Dedifferentiated amniotic fluid mesenchymal stem cell (primary cell): ENCODE measurements around the gene C1orf53.

Source experiments
- DNase-seq: peaks from one replicate; pipeline ENCODE4 v3.0.0-alpha.2; 2016; ENCODE audit errors: extremely low spot score

Gene C1orf53

DNA sequence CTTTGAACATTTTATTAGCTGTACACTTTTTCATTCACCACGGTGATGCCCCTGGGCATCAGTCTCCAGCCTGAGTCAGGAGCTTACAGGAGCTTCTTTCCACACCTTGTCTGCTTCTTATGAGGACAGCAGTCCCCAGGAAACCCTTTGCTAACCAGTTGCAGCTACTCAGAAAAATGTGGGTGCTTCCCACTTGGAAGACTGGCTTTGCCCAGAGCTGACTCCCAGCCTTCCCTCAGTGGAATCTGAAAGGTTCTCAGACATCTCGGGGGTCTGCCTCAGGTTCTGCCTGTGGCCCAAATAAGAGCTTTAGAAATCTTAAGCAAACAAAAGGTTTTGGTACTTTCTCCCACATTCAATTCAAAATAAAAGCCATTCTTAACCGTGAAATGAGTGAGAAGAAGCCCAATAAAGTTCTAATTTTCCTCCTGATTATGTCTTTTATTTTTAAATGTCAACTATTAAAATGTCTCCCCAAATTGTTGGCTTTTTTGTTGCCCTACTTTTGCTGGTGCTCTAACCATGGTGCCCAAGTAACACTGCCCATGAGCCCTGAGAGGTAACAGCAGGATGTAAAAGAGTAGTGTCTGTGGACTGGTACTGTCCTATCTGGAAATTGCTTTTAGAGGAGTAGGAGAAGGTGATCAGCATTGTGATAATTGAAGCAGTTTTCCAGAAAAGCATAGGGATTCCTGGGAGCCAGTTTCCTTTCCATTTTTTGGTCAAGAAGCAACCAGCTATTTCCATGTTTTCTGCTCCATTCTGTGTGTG is 5.6 kb downstream of the C1orf53 start:
- no peak for DNase-seq

DNA sequence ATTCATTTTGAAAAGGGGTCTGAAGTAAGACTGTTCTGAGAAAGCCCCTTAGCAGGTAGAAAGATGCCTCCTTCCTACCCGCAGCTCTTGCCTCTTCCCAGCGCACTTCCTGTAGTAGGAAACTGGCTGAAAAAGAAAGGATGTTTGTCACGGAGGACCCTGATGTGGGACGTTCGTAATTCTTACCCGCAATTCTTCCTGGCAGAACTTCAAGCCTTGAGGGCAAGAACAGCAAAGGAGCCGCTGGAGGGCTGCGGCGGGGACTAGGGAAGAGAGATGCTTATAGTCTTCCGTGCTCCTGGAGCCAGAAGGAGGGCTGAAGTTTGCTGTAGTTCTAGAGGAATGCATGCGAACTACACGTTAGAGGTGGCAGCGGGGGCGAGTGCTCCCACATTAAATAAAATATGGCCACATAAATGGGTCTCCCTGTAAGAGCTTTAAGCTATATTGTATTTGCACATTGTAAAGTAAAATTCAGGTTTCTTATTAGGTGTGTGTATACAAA is 6.3 kb downstream of the C1orf53 start:
- DNase-seq: no peak

DNA sequence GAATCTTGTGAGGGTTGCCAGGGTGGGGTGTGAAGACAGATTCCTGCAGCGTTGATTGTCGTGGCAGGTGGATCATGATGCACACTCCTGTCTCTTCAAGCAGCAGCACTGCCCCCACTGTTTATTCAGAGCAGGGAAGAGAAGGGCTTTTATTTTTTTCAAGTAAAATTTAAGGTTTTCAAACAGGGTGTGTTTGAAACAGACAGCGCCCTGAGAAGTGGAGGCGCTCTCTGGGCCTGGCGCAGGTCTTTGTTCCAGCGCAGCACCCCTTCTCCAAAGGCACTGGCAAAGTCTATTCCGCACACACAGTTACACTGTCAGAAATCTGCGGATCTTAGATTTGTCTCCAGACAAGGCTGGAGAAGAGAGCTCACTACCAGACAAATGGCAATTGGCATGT is 7.0 kb downstream of the C1orf53 start:
- DNase-seq: no peak

DNA sequence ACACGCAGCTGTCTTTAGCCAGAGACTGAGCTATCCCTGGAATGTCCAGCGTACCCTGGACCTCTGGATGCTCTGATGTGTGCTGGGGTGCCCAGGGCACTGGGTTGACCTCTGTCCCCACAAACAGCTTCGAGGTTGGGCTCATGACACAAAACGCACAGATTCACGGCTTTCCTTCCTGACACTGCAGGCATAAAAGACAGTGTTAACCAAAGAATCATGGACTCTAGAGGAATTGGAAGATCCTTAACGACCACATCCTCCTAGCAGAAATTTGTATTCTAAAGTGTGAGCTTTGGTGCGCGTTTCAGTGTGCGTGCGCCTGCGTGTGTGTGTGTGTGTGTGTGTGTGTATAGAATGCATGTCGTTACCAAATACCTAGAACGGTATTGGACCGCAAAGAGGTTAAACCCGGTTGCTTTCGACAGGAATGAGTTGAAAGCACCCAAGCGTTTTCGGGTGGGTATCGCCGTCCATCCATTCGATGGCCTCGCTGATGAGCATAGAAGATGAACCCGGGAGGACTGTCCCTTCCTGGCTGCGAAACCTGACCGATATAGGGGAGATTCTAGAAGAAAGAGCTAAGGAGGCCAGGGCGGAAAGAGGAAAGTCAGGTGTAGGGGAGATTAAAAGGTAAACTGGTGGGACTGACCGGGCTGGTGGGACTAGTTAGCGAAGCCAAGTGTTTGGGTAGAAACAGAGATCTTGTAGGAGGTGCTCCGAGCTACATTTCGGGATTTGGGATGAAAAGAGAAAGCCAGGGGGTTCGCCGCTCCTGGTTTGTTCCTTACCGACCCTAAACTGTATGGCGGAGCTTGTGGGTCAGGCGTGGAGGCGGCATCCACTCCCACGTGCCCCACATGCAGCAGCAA is 7.9 kb downstream of the C1orf53 start:
- no peak for DNase-seq

DNA sequence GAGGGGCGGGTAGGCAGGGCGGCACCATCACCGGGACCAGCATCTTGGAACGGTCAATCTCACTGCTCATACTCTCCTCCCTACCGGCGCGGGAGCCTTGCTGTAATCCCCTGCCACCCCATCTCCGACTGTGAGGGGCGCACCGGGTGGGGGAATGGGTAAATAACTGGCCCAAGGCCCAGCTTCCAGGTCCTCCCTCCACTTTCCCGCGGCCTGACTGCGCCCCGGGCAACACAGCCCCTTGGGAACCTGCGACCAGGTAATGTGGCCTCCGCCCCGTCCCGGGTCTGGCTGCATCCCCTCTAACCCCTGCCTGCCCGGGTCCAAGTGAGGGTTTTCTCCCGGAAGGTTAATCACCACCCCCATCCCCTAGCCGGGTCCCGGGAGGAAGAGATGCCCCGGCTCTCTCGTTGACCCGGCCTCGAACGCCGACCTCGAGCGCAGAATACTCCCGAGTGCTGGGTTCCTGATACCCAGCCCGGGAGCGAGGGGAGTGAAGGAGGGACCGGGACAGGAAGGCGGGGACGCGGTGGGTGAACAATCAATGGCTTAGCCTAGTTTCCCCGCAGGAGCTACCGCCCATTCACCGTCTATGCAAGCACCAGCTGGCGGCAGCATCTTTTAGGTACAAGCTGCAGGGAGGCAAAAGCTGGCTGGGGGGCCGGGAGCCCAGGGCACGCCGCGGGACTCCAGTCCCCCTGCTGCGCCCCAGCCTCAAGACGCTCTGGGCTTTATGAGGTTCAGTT is 8.9 kb downstream of the C1orf53 start:
- no peak for DNase-seq

DNA sequence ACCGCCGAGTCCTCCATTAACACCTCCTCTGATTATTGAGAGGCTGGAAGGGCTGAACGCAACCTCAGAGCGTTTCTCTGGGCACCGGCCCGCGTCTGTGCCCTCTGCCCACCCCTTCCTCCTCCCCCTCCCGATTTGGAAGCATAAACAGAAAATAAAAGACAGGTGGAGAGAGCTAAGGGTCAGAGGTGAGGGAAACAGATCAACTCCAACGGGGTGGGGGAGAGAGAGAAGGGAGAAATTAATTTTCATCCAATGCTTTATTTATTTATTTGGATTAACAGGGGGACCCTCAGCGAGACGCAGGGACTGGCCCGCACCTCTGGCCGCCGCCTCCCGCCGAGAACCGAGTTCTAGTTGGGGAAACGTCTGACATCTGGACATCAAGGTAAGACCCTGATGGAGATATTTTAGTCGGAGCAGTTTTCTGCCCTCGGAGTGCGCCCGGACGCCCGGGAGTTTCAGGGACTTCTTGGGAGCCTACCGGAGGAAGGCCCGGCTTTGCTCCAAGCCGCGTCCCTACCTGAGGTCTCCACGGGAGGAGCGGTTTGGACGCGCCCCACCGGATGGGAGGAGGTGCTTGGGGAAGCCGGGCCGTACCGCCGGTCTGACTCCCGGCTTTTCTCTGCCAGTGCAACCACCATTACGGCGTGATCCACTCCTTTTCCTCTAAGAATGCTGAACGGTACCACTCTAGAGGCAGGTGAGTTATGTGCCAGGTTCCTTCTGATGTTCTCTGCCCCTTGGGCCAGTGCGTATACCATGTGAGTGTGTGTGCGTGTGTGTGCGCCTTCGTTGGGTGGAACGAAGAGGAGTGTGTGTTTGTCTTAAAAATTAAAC is 9.6 kb downstream of the C1orf53 start:
- no peak for DNase-seq

DNA sequence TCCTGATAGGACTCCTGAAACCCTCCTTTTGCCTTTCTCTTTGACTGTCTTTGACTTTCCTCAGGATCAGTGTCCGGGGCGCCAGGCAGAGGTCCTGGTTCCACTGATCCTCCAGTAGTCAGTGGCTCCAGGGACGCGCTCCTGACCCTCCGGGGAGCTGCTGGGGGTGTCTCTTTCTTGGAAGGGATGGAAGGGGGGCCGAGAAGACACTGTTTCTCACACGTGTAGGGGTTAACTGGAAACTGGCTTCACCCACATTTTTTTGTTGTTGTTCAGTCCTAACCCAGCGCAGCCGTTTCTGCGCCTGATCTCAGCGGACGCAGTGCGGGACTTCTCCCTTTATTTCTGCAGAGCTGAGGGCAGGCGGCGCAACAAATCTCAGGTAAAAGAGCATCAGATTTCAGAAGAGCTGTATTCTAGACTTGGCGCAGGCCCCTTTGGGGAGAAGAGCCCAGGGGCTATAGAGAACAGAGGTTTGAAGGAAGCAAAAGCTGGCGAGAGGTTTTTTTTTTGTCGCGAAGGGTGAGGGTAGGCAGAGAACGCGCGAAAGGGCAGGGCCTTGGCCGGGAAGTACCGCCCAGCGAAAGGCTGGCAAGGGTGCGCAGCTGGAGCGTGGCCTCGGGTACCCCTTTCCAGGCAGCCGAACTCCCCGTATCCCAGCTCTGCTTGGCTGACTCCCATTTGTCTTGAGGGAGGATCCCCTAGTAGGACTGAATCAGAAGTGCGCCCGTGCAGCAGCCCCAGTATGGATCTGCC is 10.5 kb downstream of the C1orf53 start:
- DNase-seq: no peak

DNA sequence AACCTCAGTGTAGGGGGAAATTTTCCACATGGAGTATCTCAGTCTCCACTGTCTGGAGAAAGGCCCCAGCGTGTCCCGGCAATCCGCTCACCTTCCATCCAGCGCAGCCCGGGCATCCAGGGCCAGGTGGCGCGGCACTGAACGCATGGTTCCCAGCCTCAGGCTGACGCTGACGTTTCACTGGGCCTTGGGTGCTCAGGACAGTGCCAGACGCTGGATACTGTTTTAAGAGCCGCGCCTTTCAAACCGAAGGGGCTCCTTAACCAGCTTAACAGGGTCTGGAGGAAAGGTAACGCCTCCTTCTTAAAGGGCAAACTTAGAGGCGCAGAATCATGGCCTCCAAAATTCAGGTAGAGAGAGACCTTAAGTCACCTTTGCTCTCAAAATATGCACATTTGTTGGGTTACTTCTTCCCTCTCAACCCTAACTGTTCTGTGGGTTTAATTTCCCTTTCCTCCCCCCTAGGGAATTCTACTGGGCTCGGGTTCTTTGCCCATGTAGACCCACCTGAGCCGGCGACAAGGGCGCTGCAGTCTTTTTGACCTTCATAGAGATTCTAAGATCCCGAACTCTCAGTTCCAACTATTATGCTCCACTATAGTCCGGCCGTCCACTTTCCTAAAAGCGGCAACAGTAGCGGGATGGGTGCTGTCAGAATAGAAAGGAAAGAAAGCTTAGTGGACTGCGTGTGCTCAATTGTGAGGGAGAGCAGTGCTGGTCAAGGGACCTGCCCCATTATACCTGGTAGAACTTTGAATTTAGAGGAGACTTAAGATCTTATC is 11.3 kb downstream of the C1orf53 start:
- DNase-seq: no peak

DNA sequence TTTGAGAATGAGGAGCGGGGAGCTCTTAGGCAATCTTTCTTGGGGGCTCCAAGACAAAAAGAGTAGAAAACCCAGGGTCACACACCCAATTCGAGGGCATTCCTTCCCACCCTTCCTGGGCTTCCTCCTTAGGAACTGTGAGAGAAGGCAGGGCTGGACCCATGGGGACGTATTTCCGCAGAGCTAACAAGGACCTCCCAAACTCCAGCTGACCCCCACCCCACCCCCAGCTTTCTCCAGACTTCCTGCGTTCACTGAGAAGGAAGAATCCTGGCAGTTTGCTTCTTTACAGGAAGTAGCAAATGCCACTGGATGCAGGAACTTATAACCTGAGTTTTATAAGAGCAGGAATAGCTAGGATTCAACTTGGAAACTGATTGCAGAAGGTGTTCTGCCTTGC is 12.1 kb downstream of the C1orf53 start:
- DNase-seq: no peak

DNA sequence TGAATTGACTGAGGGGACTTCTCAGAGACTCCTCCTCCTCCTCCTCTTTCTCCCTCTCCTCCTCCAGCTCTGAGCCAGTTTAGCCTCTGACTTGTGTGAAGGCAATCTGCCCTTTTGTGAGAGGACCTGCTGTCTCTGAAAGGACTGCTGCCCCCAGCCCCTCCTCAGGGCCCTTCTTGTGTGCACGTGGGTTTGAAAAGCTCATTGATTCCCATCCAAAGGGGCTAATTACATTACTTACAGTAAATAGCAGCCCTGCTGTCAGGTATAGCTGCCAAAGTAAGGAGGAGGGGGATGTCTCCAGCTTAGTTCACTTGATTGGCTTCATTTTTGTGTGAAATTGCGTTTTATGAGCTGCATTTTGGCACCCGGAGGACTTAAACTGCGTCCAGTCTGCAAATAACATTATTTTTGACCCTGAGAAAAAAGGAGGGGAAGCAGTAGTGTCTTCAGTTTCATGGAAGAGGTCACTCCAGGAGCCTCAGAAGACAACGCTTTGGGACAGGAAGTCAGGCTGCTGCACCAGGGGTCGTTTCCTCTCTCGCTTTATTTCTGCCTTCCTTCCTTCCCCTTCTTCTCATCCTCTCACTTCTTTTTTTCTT is 12.9 kb downstream of the C1orf53 start:
- no peak for DNase-seq

DNA sequence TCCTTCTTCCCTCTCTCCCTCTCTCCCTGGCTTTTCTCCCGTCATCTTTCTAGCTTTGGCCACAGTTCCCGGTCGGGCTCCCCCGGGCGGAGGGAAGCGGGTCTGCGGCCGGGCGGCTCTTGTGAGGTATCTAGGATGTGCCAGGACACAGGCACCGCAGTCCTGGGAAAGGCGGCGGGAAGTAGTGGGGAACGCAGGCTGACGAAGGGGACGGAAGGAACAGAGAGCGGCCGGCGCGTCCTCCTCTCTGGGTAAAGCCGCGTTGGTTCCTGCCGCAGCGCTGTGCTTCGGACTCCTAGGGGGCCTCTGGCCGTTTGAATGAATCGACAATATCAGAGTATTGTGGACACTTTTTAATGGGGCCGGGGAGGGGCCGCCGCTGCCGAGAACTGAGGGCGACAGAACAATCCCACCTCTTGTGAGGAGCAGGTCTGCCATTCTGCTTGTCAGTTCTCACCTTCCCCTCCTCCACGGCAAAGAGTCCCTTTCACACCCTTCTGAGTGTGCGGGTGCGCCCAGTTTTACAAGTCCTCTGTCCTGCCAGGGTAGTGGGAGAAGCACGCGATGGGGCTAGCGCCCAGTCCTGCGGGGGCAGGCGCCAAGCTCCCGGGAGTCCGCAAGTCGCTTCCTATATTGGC is 13.6 kb downstream of the C1orf53 start:
- DNase-seq: peak; percentile 73

DNA sequence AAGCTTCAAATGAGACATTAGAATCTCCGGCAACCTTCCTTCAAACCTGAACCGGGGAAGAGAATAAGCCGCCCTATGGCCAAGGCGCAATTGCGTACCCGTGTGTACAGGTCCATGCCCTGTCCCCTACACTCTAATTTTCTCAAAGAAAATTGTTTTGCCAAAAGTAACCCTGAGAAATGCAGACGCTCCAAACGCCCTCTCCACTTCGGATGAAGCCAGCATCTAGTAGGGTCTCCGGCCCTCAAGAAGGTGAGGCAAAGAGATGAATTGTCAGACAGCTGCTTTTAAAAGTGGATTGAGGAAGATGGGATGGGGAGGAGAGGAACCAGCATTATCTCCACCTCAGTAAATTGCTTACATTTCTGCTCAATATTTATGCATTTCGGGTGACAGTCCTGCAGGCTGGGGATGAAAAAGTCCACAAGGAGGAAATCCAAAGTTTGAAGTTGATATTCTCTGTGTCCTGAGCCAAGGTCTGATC is 14.1 kb downstream of the C1orf53 start:
- no peak for DNase-seq

DNA sequence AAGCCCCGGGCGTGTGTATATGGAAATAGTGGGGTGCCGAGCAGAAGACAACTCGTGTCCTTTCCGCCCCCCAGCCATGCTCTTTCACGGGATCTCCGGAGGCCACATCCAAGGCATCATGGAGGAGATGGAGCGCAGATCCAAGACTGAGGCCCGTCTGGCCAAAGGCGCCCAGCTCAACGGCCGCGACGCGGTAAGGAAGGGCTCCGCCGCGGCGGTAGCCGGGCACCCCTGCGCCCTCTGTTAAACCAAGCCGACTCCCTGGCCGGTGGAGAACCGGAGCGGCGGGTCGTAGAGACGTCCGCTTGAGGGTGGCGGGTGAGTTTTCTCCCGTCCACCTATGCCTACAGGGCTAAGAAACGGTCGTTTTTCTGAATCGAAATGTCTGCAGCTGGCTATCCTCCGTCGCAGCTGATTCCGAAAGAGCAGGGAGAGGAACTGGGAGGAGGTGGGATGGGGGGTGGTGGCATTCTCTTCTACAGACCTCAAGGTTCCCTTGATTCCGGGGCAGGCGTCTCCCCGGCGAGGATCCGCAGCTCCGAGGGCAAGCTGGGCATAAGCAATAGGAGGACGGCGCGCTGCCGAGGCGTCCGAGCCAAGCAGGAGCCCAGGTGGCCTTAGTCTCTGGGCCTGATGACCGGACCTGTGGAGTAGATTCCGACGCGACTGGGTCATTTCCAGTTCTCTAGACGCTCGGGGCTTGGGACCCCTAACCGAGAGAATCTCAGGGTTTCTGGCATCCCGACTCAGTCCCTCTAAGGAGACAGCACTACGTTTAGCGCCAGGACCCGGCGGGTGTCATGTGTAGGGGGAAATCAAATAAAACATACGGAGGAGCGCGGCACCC is 15.6 kb downstream of the C1orf53 start:
- no peak for DNase-seq

DNA sequence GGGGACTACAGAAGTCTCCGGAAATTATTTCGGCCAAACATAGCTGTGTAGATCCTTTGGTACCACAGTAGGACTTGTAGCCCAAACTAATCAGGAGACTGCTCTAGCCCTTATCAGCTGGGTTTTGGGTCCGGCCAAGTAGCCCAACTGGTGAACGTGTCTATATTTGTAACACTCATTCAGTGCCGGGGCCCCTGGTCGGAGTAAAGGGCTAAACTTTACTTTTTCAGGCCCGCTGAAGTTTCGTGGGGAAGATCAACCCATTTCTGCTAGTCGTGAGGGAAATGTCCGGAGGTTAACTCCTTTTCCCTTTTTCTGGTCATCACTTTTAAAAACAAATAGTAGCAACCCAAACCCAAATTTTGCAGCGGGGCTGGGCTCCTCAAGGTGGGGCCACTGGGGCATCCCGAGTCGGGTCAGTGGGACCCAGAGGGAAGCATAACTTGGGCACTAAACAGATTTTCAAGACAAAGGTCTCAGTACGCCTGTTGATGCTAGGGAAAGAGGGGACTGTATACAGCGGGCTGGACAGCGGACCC is 16.4 kb downstream of the C1orf53 start:
- no peak for DNase-seq

DNA sequence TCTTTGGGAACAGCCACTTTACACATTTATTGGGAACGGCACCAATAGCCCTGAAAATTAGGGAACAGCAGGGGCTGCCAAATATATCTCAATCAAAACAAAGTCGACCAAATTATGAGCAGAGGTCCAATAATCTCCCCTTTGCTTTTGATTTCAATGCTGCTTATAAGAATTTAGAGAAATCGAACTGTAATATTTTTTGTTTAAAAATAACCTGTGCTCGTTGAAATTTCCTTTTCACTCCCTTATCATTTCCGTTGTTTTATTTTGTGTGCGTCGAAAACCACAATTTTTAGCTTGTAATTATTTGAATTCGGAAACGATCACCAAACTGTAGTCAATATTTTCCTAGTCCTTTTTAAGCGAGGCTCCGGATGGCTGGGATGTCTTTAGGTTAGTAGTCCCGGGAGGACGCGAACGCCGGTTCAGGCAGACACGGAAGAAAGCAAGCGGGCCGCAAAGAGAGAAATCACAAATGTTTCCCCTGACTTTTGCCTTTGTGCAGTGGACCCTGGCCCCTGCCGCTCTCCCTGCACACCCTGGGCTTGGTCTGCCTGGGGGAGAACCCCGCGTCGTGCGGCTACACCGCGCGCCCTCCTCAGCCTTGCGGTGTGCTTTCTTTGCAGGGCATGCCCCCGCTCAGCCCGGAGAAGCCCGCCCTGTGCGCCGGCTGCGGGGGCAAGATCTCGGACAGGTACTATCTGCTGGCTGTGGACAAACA is 17.1 kb downstream of the C1orf53 start:
- no peak for DNase-seq

DNA sequence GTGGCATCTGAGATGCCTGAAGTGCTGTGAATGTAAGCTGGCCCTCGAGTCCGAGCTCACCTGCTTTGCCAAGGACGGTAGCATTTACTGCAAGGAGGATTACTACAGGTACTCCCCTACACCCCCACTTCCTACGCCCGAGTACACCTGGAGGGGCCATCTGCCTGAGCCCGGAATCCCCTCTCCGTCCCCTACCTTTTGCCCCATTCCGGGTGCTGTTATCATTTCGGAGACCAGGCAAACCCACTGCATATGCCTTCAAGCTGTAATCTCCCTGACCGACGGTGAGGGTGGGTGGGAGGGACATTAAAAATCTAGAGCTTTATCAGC is 17.6 kb downstream of the C1orf53 start:
- no peak for DNase-seq
